Skeletal muscle satellite cell (primary cell): ENCODE data around the gene PLOD3.

ENCODE experiments used
- H3K27me3 ChIP-seq: 2 replicates; pipeline ENCODE4 v1.7.0; 2013; ENCODE audit warnings: low read length; ENCODE audit not compliant: control insufficient read depth, insufficient read depth
- H3K36me3 ChIP-seq: 2 replicates; pipeline ENCODE4 v1.7.0; 2013; ENCODE audit warnings: mild to moderate bottlenecking, control low read depth, low read length; ENCODE audit not compliant: insufficient read depth
- H3K4me1 ChIP-seq: 2 replicates; pipeline ENCODE4 v1.7.0; 2013; ENCODE audit warnings: low read length; ENCODE audit not compliant: control insufficient read depth, insufficient read depth
- H3K4me2 ChIP-seq: 2 replicates; pipeline ENCODE4 v1.7.0; 2013; ENCODE audit warnings: mild to moderate bottlenecking, low read length
- H3K4me3 ChIP-seq: 2 replicates; pipeline ENCODE4 v1.7.0; 2013; ENCODE audit warnings: low read length
- H3K9ac ChIP-seq: 2 replicates; pipeline ENCODE4 v1.7.0; 2013; ENCODE audit warnings: mild to moderate bottlenecking, low read depth, low read length, moderate library complexity
- H3K9me3 ChIP-seq: replicated peaks from 2 replicates; pipeline ENCODE4 v1.7.0; 2013; ENCODE audit warnings: mild to moderate bottlenecking, control low read depth, low read length

Gene PLOD3

DNA sequence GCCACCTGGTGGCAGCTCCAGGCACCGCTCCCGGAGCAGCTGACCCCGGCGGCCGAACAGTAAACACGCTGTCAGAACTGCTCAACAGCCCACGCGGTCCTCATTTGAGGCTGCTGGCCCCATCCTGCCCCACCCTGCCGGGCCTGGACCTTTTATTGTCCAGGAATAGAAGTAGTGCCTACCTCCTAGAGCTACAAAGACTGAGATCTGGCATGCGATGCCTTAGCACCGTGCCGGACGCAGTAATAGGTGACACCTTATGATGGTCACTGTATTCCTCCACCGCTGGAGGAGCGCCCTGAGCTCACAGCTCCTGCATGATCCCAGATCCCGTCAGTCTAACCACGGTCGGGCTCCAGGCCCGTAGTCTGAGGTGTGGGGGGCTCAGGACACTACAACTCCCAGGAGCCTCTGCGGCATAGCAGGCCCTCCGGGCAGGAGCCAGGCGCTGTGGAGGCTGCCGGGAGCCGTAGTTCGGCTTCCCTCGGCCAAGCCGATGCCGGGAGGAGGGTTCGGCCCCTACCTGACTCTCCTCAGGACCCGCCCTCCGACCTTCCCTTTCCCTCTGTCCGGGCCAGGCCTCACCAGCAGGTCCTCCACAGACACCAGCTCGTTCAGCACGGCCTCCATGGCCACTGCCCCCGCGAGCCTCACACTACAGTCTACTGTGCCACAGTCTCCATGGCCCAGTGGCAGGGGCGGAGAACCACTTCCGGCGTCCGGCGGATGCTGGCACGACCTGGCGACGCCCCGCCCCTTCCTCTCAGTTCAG lies 27.2 kb upstream of the PLOD3 start, which contains the start of gene FIS1:
Gene FIS1, minus strand, starts transcription at position 707 of the 772 bp plus-strand sequence. Its CDS starts 77 bp downstream, at position 630.
- Histone ChIP-seq H3K9ac (peak within 1 kb of the TSS; percentile 94), H3K4me1 (peaks cover 17% of the 10 kb centered on the region), H3K9me3 (no peaks in the 10 kb centered on the region), H3K4me2 (peak within 1 kb of the TSS; percentile 98), H3K36me3 (peaks cover 14% of the 10 kb centered on the region), H3K4me3 (peak within 1 kb of the TSS; percentile 96), H3K27me3 (no peaks in the 10 kb centered on the region)

DNA sequence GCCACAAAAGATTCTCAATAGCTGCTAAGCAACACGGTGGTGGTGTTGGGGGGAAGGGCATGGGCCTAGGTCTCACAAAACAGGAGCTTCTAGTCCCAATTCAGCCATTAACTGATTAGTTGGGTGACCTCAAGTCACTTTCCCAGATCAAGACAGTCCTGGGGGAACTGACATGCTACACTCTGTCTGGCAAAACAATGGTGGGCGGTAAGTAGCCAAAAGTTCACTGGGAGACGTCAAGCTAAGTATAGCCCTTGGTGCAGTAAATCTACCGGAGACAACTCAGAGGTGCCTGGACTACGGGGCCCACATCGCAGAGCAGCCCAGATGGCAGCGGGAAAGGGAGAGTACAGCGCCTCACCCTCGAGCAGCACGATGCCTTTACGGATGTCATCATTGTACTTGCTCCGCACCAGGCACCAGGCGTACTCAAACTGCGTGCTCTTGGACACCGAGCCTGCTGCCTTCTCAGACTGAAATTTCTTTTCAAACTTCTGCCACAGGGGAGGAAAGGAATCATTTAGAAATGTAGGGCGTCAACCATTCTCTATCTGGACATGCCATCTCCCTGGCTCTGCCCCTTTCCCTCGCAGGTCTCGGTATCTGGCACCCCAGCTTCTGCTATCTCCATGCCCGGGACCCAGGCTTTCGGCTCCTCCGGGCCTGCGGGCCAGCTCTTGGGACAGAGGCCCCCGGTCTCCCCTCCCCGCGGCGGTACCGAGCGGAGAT lies 26.4 kb upstream of the PLOD3 start:
- H3K27me3 ChIP-seq = no peaks in the 10 kb centered on the region
- peak overlapping the region; percentile 96 for H3K4me3 ChIP-seq
- peak overlapping the region; percentile 98 for H3K4me2 ChIP-seq
- H3K9me3 ChIP-seq = no peaks in the 10 kb centered on the region
- H3K36me3 ChIP-seq = peaks cover 13% of the 10 kb centered on the region
- peaks cover 18% of the 10 kb centered on the region for H3K4me1 ChIP-seq
- H3K9ac ChIP-seq = peak overlapping the region; percentile 94

DNA sequence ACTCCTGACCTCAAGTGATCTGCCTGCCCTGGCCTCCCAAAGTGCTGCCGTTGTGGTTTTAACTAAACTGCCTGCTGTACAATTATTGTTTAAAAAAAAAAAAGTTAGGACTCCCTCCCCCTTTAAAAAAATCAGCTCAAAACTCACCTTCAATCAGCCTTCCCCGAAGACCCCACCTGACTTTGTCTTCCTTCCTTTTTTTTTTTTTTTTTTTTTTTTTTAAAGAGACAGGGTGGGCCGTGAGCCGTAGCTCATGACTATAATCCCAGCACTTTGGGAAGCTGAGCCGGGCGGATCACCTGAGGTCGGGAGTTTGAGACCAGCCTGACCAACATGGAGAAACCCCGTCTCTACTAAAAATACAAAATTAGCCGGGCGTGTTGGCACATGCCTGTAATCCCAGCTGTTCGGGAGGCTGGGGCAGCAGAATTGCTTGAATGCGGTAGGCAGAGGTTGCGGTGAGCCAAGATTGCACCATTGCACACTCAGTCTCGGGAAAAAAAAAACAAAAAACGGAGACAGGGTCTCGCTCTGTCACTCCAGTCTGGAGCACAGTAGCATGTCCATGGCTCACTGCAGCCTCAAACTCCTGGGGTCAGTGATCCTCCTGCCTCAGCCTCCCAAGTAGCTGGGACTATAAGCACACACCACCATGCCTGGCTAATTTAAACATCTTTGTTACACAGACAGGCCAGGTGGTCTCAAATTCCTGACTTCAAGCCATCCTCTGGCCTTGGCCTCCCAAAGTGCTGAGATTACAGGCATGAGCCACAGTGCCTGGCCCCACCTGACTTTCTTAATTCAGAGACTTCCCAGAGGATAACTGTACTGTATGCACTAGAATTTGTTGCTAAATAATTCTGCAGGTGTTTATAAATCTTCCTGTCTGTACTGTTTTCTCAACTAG lies 24.3 kb upstream of the PLOD3 start:
- H3K4me1 ChIP-seq = peaks cover 35% of the 10 kb centered on the region
- no peak overlapping the region for H3K4me2 ChIP-seq
- H3K9me3 ChIP-seq = no peaks in the 10 kb centered on the region
- H3K36me3 ChIP-seq = peaks cover 18% of the 10 kb centered on the region
- no peak overlapping the region for H3K9ac ChIP-seq
- H3K27me3 ChIP-seq = no peaks in the 10 kb centered on the region
- H3K4me3 ChIP-seq = no peak overlapping the region

DNA sequence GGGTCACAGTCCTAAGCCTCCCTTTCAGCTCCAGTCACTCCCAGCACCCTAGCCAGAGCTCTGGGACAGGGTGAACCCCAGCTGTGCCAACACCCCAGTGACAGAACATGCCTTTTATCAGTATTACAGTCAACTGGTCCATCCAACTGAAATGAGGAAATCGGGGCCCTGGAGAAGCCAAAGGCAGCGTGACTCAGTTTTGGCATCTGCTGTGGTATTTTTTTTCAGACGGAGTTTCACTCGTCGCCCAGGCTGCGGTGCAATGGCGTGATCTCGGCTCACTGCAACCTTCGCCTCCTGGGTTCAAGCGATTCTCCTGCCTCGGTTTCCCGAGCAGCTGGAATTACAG lies 23.6 kb upstream of the PLOD3 start:
- Histone ChIP-seq H3K36me3 (peaks cover 23% of the 10 kb centered on the region), H3K27me3 (no peaks in the 10 kb centered on the region), H3K9ac (no peak overlapping the region), H3K4me3 (no peak overlapping the region), H3K4me2 (no peak overlapping the region), H3K9me3 (no peaks in the 10 kb centered on the region), H3K4me1 (peaks cover 35% of the 10 kb centered on the region)

DNA sequence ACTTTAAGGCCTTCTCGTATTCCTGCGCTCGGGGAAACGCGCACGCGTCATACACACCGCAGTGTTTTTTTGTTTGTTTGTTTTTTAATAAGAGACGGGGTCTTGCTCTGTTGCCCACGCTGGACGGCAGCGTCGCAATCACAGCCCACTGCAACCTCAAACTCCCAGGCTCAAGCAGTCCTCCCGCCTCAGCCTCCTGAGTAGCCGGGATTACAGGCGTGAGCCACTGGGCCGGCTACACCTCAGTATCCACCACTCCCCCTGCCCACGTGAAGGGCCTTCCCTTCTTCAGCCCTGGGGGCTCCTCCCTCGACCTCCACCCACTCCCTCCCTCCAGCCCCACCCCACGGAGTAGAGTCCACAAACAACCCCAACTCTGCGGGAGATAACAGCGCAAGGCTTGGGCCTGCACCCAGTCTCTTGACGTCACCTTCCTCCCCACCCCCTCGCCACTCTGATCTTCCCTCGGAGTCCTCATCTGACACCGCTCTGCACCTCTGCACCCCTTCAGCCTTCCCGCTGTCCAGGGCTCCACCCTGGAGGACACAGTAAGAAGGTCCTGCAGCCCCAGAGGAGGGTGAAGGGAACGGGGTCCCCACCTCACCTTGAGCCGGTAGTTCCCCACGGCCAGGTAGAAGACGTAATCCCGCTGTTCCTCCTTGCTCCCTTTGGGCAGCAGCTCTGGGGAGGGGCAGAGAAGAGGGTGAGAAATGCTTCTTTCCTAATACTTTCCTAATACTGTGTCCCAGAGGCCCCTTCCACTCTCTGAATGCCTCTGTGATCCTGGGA lies 23.0 kb upstream of the PLOD3 start:
- Histone ChIP-seq H3K4me2 (no peak overlapping the region), H3K9me3 (no peaks in the 10 kb centered on the region), H3K36me3 (peaks cover 23% of the 10 kb centered on the region), H3K4me3 (no peak overlapping the region), H3K27me3 (no peaks in the 10 kb centered on the region), H3K9ac (no peak overlapping the region), H3K4me1 (peaks cover 34% of the 10 kb centered on the region)

DNA sequence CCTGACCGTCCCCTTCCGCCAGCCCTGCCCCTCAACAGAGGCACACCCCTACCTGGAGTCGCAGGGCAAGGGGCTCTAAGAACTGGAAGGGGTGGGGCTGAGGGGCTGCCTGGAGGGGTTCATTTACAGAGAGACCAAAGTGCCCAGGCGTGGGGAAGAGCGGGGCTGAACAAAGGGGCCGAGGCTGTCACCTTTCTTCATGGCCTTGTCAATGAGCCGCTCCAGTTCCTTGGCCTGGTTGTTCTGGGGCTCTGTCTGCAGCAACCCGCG lies 22.5 kb upstream of the PLOD3 start:
- peaks cover 26% of the 10 kb centered on the region for H3K36me3 ChIP-seq

DNA sequence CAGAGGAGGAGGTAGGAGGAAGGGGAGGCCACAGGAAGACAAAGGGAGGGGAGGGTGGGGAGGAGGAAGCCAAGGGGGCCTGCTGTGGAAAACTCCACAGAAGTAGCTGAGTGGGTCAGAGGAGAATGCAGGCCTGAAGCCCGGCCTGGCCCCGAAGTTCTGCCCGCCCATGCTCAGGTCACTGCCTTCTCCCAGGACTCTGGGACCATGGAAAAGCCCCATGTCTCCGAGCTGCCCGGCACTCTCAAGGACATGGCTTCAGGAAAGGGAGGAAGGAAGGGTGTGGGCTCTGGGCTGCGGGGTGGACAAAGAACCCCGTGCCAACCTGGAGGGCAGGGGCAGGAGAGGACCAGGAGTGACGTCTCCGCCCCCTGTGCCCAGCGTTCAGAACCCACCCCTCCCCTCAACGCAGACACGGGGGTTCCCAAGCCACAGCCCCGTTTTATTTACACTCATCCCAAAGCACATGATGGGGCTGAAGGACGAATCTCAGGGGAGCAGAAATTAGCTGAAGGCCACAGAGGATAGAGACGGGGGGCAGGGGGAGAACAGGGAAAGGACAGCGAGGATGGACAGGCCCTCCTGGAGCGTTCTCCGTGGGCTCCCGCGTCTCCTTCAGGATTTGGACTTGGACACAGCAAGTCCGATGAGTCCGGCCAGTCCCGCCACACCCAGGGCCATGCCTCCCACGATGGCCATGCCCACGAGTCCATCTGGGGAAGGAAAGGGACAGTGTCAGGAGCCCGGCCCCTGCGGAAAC lies 22.0 kb upstream of the PLOD3 start:
- Histone ChIP-seq H3K36me3 (peaks cover 27% of the 10 kb centered on the region), H3K9ac (no peak overlapping the region), H3K9me3 (no peaks in the 10 kb centered on the region), H3K27me3 (no peaks in the 10 kb centered on the region), H3K4me2 (no peak overlapping the region), H3K4me3 (no peak overlapping the region), H3K4me1 (peaks cover 30% of the 10 kb centered on the region)

More for the DNA sequence above, 22.5 kb upstream of the PLOD3 start:
- Histone ChIP-seq H3K4me1 (peaks cover 30% of the 10 kb centered on the region), H3K4me2 (no peak overlapping the region), H3K9ac (no peak overlapping the region), H3K27me3 (no peaks in the 10 kb centered on the region), H3K4me3 (no peak overlapping the region), H3K9me3 (no peaks in the 10 kb centered on the region)

DNA sequence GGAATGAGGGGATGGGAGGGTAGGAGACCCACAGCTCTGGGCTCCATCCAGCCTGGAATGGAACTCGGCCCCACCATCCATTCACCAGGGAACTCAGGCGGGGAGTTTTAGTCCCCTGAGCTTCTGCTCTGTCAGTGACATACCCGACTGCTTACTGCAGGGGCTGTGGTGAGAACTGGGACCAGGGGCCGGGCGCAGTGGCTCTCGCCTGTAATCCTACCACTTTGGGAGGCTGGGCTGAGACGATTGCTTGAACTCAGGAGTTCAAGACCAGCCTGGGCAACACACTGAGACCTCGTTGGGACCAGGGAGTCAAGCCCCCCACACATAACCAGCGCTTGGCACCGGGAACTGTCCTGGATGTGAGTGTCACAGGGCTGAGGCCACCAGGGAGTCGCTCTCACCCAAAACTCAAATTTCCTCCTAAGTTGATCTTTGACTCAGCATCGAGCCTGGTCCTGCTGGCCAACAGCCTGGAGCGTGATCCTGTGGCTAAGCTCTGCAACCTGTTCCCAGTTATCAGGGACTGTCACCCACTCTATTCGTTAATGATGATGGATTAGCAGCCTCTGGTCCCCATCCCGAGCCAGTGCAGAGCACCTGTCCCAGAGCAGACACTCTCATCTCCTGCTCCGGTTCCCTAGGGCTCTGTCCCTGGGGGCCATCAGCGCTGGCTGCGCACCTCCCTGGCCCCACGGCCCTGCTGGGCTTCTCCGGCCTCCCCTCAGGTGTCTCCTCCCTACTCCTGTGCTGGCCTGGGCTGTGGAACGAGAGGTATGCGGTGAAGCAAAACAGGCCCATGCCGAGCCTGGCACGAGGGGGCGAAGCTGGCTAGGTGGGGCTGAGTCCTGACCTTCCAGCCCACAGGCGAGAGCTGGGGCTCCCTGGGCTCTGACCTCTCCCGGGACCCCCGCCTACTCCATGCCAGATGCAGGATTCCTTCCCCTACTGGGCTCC lies 21.1 kb upstream of the PLOD3 start:
- Histone ChIP-seq H3K36me3 (peaks cover 27% of the 10 kb centered on the region), H3K4me2 (peak overlapping the region; percentile 46), H3K9me3 (no peaks in the 10 kb centered on the region), H3K4me3 (no peak overlapping the region), H3K4me1 (peaks cover 24% of the 10 kb centered on the region), H3K27me3 (no peaks in the 10 kb centered on the region), H3K9ac (no peak overlapping the region)

DNA sequence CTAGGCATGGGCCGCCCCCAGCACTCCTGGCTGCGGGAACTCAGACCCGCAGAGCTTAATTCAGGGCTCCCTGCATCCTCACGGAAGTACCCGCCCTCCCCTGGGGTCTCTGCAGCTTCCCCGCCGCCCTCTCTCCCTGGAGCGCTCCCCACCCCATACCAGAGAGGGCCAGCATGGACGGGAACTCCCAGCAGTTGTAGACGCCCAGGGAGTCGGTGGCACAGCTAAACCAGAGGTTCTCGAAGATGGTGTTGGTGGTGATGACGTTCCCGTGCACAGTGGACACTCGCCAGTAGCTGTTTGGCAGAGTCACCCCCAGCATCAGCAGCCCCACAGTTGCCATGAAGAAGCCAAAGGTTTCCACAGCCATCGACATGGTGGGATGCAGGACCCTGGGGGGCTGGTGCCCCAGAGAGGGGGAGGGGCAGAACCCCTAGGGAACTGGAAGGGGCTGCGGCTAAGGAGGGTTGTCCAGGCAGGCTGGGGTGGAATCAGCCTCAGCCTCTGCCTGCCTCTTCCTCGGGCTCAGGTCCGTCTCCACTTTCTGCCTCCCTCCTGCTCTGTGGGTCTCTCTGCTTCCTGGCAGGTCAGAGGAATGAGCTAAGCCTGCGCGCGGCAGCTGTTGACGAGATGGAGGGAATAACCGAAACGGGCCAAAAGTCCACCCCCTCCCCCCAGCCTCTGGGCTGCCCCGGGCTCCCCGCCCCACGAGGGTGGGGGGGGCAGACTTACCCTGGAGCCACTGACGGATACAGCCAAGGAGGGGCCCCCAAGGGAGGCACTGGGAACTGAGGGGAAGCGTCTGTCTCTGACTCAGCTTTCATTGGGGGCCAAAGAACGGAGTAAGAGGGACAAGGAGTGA lies 20.1 kb upstream of the PLOD3 start, which contains the start of gene CLDN15:
Gene CLDN15, minus strand, starts transcription at position 597 of the 862 bp plus-strand sequence. Its CDS starts 221 bp downstream, at position 376.
- Histone ChIP-seq H3K36me3 (peaks cover 24% of the 10 kb centered on the region), H3K9me3 (no peaks in the 10 kb centered on the region), H3K4me3 (no peak within 1 kb of the TSS), H3K4me2 (peak within 1 kb of the TSS; percentile 46), H3K27me3 (no peaks in the 10 kb centered on the region), H3K4me1 (peaks cover 21% of the 10 kb centered on the region), H3K9ac (peak within 1 kb of the TSS; percentile 9)
